ENCODE data around the gene MACROD2.

GRCh38 chr20:14113416-14113815 lies 118.1 kb downstream of the MACROD2 start:
- no peak for TF ChIP-seq EZH2 (IDR thresholded peaks at IDR 0.05; ENCODE audit: insufficient read depth, low read length)
- TF ChIP-seq CTCF (IDR thresholded peaks at IDR 0.05; ENCODE audit: insufficient read depth, low read depth, low read length), result no peak
